Measurements from ENCODE around the gene DNPEP.

DNPEP gene

DNA sequence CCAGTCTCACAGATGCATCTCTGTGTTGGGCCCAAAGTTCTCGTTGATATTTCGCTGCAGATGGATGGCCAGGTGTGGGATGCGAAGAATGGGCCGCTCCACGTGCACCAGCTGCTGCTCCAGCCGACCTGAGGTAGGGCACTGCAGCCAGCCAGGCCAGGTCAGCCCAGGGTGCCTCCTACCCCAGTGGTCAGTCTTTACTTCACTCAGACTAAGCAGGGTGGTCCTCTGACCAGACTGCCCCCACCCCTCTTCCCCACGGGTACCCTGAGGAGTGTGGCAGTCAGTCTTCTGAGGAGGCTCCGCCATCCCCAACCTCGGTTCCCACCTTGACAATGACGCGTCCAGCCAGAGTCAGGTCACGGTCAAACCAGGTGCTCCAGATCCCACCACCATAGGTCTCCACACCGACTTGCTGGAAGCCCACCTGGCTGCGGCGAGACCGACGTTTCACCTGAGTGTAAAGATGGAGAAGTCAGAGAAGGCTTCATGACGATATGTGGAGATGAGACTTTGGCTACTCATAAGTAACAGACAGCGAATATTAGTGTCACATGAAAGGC, 1.7 kb downstream of the DNPEP start:
- Mint-ChIP-seq H3K36me3 (ENCODE audit: low read depth) (peaks cover 46% of the 10 kb centered on the region), H3K9me3 (no peaks in the 10 kb centered on the region), H3K4me3 (peak overlapping the region; percentile 92 to 96 (median 96)), H3K27me3 (ENCODE audit: low read depth) (no peaks in the 10 kb centered on the region), H3K27ac (no peak overlapping the region), H3K4me1 (peaks cover 5% of the 10 kb centered on the region)
- TF ChIP-seq, protein P1, sequence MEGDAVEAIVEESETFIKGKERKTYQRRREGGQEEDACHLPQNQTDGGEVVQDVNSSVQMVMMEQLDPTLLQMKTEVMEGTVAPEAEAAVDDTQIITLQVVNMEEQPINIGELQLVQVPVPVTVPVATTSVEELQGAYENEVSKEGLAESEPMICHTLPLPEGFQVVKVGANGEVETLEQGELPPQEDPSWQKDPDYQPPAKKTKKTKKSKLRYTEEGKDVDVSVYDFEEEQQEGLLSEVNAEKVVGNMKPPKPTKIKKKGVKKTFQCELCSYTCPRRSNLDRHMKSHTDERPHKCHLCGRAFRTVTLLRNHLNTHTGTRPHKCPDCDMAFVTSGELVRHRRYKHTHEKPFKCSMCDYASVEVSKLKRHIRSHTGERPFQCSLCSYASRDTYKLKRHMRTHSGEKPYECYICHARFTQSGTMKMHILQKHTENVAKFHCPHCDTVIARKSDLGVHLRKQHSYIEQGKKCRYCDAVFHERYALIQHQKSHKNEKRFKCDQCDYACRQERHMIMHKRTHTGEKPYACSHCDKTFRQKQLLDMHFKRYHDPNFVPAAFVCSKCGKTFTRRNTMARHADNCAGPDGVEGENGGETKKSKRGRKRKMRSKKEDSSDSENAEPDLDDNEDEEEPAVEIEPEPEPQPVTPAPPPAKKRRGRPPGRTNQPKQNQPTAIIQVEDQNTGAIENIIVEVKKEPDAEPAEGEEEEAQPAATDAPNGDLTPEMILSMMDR (IDR thresholded peaks at IDR 0.05; ENCODE audit: unreplicated experiment in 3 of 3), result no peak

DNA sequence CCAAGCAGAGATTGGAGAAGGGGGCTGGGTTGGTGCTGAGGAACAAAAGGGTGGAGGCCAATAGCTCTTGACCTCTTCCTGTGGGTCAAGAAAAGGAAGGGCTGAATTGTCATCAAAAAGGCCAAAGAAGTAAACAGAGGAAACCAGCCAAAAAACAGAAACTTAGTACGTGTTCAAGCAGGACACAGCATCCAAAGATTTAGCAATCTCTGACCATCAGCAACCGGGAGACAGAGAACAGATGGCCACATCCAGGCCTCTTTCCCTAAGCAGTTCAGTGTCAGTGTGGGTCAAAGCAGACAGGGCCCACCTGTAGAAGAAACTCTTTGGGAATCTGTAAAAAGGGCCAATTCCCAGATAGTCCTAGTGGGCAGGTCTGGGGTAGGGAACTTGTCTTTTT, 2.9 kb downstream of the DNPEP start:
- Mint-ChIP-seq H3K36me3 (ENCODE audit: low read depth) (peaks cover 52% of the 10 kb centered on the region), H3K27ac (no peak overlapping the region), H3K27me3 (ENCODE audit: low read depth) (no peaks in the 10 kb centered on the region), H3K4me1 (peaks cover 5% of the 10 kb centered on the region), H3K9me3 (no peaks in the 10 kb centered on the region), H3K4me3 (peak overlapping the region; percentile 63 to 77 (median 71))
- TF ChIP-seq, protein P1 (IDR thresholded peaks at IDR 0.05; ENCODE audit: unreplicated experiment in 3 of 3), result no peak

DNA sequence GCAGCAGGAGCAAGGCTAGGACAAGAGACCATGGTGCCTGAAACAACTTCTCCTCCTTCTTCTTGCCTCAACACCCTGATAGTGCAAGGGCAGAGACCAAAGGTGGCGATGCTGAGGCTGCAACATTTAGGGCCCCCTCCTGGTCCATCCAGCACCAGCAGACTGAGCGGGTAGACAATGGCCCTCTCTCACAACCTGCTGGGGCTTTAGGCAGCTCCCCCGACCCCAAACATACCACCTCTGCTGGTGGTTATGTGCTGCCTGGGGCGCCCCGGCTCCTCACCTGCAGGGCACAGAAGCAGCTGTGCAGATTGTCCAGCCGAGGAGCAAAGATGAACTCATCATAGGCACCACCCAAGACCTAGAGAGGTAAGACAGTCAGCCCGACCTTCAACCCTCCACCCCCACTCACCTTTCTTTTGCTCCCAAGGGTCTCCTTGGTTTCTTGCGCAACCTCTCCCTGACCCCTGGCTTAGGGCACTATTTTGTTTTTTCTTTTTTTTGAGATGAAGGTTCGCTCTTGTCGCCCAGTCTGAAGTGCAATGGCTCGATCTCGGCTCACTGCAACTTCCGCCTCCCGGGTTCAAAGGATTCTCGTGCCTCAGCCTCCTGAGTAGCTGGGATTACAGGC, 3.5 kb downstream of the DNPEP start:
- H3K4me3 Mint-ChIP-seq, result peak overlapping the region; percentile 53 to 74 (median 63)
- no peak overlapping the region for H3K27ac Mint-ChIP-seq
- no peaks in the 10 kb centered on the region for H3K9me3 Mint-ChIP-seq
- H3K36me3 Mint-ChIP-seq (ENCODE audit: low read depth), result peaks cover 52% of the 10 kb centered on the region
- H3K27me3 Mint-ChIP-seq (ENCODE audit: low read depth), result no peaks in the 10 kb centered on the region
- TF ChIP-seq, protein P1 (IDR thresholded peaks at IDR 0.05; ENCODE audit: unreplicated experiment in 3 of 3), result no peak
- H3K4me1 Mint-ChIP-seq, result peaks cover 5% of the 10 kb centered on the region

DNA sequence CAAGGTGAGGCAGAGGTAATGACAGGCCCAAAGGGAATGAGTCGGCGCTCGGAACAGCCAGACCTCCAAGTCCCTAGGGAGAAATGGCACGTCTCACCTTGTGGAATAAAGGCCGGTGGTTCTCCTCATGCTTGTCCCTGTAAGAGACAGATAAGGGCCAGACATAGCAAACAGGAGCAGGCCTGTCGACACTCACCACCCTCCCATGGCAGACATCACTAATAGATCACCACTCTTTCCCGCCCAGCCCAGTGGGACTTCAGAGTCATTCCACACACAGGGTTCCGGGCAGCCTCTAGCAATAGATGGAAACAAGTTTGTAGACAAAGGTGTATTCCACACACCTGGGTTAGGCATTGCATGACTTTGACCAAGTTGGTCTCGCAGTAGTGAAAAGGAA, 6.3 kb downstream of the DNPEP start:
- H3K36me3 Mint-ChIP-seq (ENCODE audit: low read depth), result peaks cover 52% of the 10 kb centered on the region
- H3K27ac Mint-ChIP-seq, result no peak overlapping the region
- no peaks in the 10 kb centered on the region for H3K9me3 Mint-ChIP-seq
- no peaks in the 10 kb centered on the region for H3K27me3 Mint-ChIP-seq (ENCODE audit: low read depth)
- TF ChIP-seq, protein P1 (IDR thresholded peaks at IDR 0.05; ENCODE audit: unreplicated experiment in 3 of 3), result no peak
- peaks cover 5% of the 10 kb centered on the region for H3K4me1 Mint-ChIP-seq
- no peak overlapping the region for H3K4me3 Mint-ChIP-seq

DNA sequence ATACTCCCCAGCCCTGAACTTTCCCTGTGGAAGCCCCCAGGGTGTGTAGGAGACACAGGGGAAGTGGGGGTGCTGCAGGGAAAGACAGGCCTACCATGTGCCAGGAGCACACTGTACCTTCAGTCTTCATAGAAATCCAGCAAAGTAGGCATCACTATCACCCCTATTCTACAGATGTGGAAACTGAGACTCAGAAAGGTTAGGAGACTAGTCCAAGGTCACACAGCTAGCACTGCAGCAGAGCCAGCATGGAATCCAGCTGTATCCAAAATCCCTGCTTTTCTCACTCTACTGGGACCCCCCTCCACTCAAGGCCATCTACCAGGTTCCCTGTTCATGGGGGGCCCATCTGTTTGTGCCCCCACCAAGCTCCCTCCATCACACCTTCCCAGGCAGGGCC, 6.8 kb downstream of the DNPEP start:
- no peak overlapping the region for H3K27ac Mint-ChIP-seq
- no peak overlapping the region for H3K4me3 Mint-ChIP-seq
- H3K9me3 Mint-ChIP-seq, result no peaks in the 10 kb centered on the region
- peaks cover 47% of the 10 kb centered on the region for H3K36me3 Mint-ChIP-seq (ENCODE audit: low read depth)
- no peaks in the 10 kb centered on the region for H3K27me3 Mint-ChIP-seq (ENCODE audit: low read depth)
- peaks cover 5% of the 10 kb centered on the region for H3K4me1 Mint-ChIP-seq
- TF ChIP-seq, protein P1 (IDR thresholded peaks at IDR 0.05; ENCODE audit: unreplicated experiment in 3 of 3), result no peak
